Measurements from ENCODE around the gene ABCD4. TPM values are rescaled to one million over a fixed set of nuclear protein-coding genes. Genes with fewer than 3 reads are reported as not detected.

Gene ABCD4
- total and polyA plus RNA-seq, 4 donors, result 20.4 to 34.4 (median 29.1) TPM

- Histone ChIP-seq H3K27ac (ENCODE audit: low read depth in 1 of 2, low read length in 2 of 2) (no peak overlapping the region), H3K4me1 (ENCODE audit: control insufficient read depth in 4 of 4, insufficient read depth in 4 of 4, low read length in 3 of 4) (no peaks in the 10 kb centered on the region), H3K27me3 (ENCODE audit: control insufficient read depth in 4 of 4, insufficient read depth in 4 of 4, low read length in 3 of 4) (no peaks in the 10 kb centered on the region), H3K9me3 (ENCODE audit: control insufficient read depth in 4 of 4, low read length in 3 of 4) (no peaks in the 10 kb centered on the region), H3K4me3 (ENCODE audit: low read depth in 1 of 3, low read length in 3 of 3) (no peak overlapping the region), H3K36me3 (ENCODE audit: control insufficient read depth in 4 of 4, insufficient read depth in 3 of 4, low read depth in 1 of 4, low read length in 3 of 4) (no peaks in the 10 kb centered on the region), H3K9ac (ENCODE audit: low read depth in 1 of 2, low read length in 2 of 2) (no peak overlapping the region)
- WGBS, result 3% methylated on average over 1 of the region's 1 CpG
- TF ChIP-seq RXRA (IDR thresholded peaks at IDR 0.05), result no peak
- no peak for TF ChIP-seq YY1 (IDR thresholded peaks at IDR 0.05)
- no peak for TF ChIP-seq HNF4G (IDR thresholded peaks at IDR 0.05)
- TF ChIP-seq FOXA2 (IDR thresholded peaks at IDR 0.05), result no peak
- TF ChIP-seq TAF1 (conservative IDR thresholded peaks at IDR 0.05), result no peak
- no peak for TF ChIP-seq NR2F2 (IDR thresholded peaks at IDR 0.05)
- TF ChIP-seq EGR1 (IDR thresholded peaks at IDR 0.05; ENCODE audit: low read depth in 2 of 2), result no peak
- no peak for TF ChIP-seq JUND (IDR thresholded peaks at IDR 0.05)
- no peak for TF ChIP-seq FOXA1 (IDR thresholded peaks at IDR 0.05)
- DNase-seq (ENCODE audit: low spot score), result no peak
These were observed 48.2 kb upstream of the ABCD4 start for GRCh38 chr14:74350928-74351323.

DNA sequence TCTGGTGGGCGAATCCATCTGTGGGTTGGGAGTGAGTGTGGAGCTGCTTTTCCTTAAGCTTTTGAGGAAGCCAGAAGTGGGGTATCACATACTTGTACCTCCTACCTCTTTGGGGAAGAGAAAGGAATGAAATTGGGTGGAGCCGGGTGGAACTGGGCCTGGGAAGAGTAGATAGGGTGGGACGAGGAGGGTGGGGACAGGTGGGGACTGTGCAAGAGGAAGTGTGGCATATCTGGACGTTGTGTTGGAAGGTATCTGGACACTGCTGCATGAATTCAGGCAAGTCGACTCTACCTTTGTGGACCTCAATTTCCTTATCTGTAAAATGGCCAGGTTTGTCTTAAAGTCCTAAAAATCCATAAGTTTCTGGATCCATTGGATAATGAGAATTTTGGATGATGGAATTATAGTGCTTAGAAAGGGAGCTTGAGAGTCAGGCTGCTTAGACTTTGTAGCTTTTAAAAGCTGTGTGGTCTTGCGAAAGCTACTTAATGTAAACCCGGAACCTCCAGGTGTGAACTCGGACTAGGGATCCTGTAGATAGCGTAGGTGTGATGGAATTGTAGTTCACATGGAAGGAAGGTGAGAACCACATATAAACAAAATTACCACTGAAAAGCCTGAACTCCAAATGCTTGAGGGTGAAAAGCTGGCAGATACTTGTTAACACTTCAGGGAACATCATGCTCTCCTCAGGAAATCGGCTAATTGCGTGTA, 47.6 kb upstream of the ABCD4 start:
- no peaks in the 10 kb centered on the region for H3K4me1 ChIP-seq (ENCODE audit: control insufficient read depth in 4 of 4, insufficient read depth in 4 of 4, low read length in 3 of 4)
- TF ChIP-seq, protein P1, sequence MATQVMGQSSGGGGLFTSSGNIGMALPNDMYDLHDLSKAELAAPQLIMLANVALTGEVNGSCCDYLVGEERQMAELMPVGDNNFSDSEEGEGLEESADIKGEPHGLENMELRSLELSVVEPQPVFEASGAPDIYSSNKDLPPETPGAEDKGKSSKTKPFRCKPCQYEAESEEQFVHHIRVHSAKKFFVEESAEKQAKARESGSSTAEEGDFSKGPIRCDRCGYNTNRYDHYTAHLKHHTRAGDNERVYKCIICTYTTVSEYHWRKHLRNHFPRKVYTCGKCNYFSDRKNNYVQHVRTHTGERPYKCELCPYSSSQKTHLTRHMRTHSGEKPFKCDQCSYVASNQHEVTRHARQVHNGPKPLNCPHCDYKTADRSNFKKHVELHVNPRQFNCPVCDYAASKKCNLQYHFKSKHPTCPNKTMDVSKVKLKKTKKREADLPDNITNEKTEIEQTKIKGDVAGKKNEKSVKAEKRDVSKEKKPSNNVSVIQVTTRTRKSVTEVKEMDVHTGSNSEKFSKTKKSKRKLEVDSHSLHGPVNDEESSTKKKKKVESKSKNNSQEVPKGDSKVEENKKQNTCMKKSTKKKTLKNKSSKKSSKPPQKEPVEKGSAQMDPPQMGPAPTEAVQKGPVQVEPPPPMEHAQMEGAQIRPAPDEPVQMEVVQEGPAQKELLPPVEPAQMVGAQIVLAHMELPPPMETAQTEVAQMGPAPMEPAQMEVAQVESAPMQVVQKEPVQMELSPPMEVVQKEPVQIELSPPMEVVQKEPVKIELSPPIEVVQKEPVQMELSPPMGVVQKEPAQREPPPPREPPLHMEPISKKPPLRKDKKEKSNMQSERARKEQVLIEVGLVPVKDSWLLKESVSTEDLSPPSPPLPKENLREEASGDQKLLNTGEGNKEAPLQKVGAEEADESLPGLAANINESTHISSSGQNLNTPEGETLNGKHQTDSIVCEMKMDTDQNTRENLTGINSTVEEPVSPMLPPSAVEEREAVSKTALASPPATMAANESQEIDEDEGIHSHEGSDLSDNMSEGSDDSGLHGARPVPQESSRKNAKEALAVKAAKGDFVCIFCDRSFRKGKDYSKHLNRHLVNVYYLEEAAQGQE (IDR thresholded peaks at IDR 0.05), result no peak
- TF ChIP-seq JUND (IDR thresholded peaks at IDR 0.05) (no peak), FOXA1 (IDR thresholded peaks at IDR 0.05) (no peak), EGR1 (IDR thresholded peaks at IDR 0.05; ENCODE audit: low read depth in 2 of 2) (no peak), TAF1 (conservative IDR thresholded peaks at IDR 0.05) (no peak), NR2F2 (IDR thresholded peaks at IDR 0.05) (no peak)
- 41% methylated on average over 11 of the region's 11 CpGs for WGBS
- no peaks in the 10 kb centered on the region for H3K9me3 ChIP-seq (ENCODE audit: control insufficient read depth in 4 of 4, low read length in 3 of 4)
- DNase-seq (ENCODE audit: low spot score), result no peak
- no peaks in the 10 kb centered on the region for H3K36me3 ChIP-seq (ENCODE audit: control insufficient read depth in 4 of 4, insufficient read depth in 3 of 4, low read depth in 1 of 4, low read length in 3 of 4)
- H3K4me3 ChIP-seq (ENCODE audit: low read depth in 1 of 3, low read length in 3 of 3), result no peak overlapping the region
- H3K27me3 ChIP-seq (ENCODE audit: control insufficient read depth in 4 of 4, insufficient read depth in 4 of 4, low read length in 3 of 4), result no peaks in the 10 kb centered on the region
- no peak overlapping the region for H3K9ac ChIP-seq (ENCODE audit: low read depth in 1 of 2, low read length in 2 of 2)
- no peak overlapping the region for H3K27ac ChIP-seq (ENCODE audit: low read depth in 1 of 2, low read length in 2 of 2)

DNA sequence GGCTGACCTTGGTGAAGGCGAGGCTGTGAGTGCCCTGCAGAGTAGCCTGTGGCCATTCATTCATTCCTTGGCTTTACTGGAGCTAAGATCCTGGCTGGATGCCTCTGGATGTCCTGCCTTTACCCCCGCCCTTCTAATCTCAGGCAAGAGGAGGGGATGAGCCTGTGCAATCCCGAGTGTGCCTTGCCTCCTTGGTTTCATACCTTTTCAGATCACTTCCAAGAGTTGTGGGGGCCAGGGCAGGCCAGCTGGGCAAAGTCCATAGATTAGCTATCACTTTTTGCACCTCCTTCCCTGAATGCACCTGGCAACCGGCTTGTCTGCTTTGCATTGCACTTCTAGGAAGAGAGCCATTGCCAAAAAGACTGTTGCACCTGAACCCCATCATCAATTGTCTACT, 47.0 kb upstream of the ABCD4 start:
- TF ChIP-seq HNF4A (conservative IDR thresholded peaks at IDR 0.05) (no peak), CTCF (IDR thresholded peaks at IDR 0.05; ENCODE audit: low read depth, low read length, missing input control) (no peak), HNF4G (IDR thresholded peaks at IDR 0.05) (no peak), EGR1 (IDR thresholded peaks at IDR 0.05; ENCODE audit: low read depth in 2 of 2) (no peak), YY1 (IDR thresholded peaks at IDR 0.05) (no peak), FOXA2 (IDR thresholded peaks at IDR 0.05) (no peak), NR2F2 (IDR thresholded peaks at IDR 0.05) (no peak), RAD21 (IDR thresholded peaks at IDR 0.05) (no peak), MAX (IDR thresholded peaks at IDR 0.05) (no peak), TAF1 (conservative IDR thresholded peaks at IDR 0.05) (no peak), SP1 (IDR thresholded peaks at IDR 0.05) (no peak), RXRA (IDR thresholded peaks at IDR 0.05) (no peak), GABPA (IDR thresholded peaks at IDR 0.05 in 1 of 2, conservative IDR thresholded peaks at IDR 0.05 in 1 of 2) (no peak), FOXA1 (IDR thresholded peaks at IDR 0.05) (no peak)
- TF ChIP-seq, protein P1 (IDR thresholded peaks at IDR 0.05), result no peak
- TF ChIP-seq, protein P2, sequence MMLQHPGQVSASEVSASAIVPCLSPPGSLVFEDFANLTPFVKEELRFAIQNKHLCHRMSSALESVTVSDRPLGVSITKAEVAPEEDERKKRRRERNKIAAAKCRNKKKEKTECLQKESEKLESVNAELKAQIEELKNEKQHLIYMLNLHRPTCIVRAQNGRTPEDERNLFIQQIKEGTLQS (IDR thresholded peaks at IDR 0.05), result no peak
- H3K4me3 ChIP-seq (ENCODE audit: low read depth in 1 of 3, low read length in 3 of 3), result no peak overlapping the region
- H3K4me1 ChIP-seq (ENCODE audit: control insufficient read depth in 4 of 4, insufficient read depth in 4 of 4, low read length in 3 of 4), result no peaks in the 10 kb centered on the region
- 50% methylated on average over 4 of the region's 4 CpGs for WGBS
- no peak overlapping the region for H3K27ac ChIP-seq (ENCODE audit: low read depth in 1 of 2, low read length in 2 of 2)
- H3K36me3 ChIP-seq (ENCODE audit: control insufficient read depth in 4 of 4, insufficient read depth in 3 of 4, low read depth in 1 of 4, low read length in 3 of 4), result no peaks in the 10 kb centered on the region
- no peaks in the 10 kb centered on the region for H3K27me3 ChIP-seq (ENCODE audit: control insufficient read depth in 4 of 4, insufficient read depth in 4 of 4, low read length in 3 of 4)
- DNase-seq (ENCODE audit: low spot score), result no peak
- H3K9me3 ChIP-seq (ENCODE audit: control insufficient read depth in 4 of 4, low read length in 3 of 4), result no peaks in the 10 kb centered on the region
- no peak overlapping the region for H3K9ac ChIP-seq (ENCODE audit: low read depth in 1 of 2, low read length in 2 of 2)

Data from liver (tissue), 9 donors.